Effector CD4-positive, alpha-beta T cell (primary cell): ENCODE data around the gene NCSTN.

Experiments used
- DNase-seq: peaks from one replicate; pipeline ENCODE4 v3.0.0-alpha.2; 2020

The NCSTN gene

DNA sequence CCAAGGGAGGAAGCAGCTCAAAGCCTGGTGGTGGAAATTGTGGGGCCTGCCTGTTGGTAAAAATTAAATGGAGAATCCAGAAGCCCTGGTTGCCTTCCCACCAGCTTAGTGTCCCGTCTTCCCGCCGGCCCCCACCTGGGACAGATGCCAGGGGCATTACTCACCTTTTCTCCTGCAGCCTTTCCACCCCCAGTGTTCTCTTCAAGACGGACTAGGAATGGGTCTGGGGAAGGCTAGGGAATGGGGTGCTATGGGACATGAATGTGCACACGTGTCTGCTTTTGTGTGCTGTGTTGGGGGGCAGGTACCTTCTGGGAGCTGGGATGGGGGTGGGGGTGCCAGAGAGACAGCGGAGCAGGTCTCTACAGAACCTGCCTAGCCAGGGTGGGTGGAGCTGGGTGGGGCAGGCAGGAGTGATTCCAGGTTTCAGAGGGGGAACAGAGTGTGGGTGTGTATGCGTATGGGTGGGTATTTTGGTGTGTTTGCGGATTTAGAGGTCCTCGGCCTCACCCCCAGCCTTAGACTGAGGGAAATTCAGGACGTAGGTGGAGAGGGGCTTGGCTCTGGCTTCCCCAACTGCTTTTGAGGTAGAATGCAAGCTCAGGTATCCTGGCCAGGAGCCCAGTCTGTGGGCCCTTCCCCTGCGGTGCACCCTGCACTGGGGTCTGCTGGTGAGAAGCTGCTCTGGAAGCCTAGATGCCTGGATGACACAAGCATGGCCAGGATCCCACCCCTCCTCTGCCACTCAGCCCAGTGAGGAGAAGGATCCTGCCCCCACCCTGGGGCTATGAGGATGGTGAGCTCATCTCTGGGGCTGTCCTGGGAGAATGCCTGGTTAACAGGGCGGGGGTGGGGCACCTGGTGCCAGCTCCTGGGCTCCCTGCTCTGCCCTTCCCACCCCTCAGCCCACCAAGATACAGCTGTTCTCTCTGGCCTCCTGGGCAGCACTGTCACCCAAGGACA lies 64.9 kb downstream of the NCSTN start:
- DNase-seq, result no peak
